ENCODE data around the gene GTF3A. TPM values are rescaled to one million over a fixed set of nuclear protein-coding genes. Genes with fewer than 3 reads are reported as not detected.

Gene GTF3A
- total and polyA plus RNA-seq, 9 of the 15 experiments (the other 6 are each of a cell fraction or from before 2014, with no cell fraction given) = 47.5 to 303 (median 174) TPM

- TF ChIP-seq USF1 (CRISPR knock-in tag; IDR thresholded peaks at IDR 0.05) (no peak), TCFL5 (CRISPR knock-in tag; conservative IDR thresholded peaks at IDR 0.05) (no peak), ZBED1 (IDR thresholded peaks at IDR 0.05) (no peak), JUND (IDR thresholded peaks at IDR 0.05; ENCODE audit: borderline replicate concordance, low read depth, low read length) (0 out of 2 replicates have a peak, but pooled peaks have one; percentile 4), JUND (tag; IDR thresholded peaks at IDR 0.05; ENCODE audit: borderline replicate concordance, low read depth, low read length) (no peak), ZNF408 (CRISPR knock-in tag; IDR thresholded peaks at IDR 0.05; ENCODE audit: low read depth) (no peak), REST (IDR thresholded peaks at IDR 0.05; ENCODE audit: borderline replicate concordance) (peak; percentile 42; the same call in 1 of the 2 replicates), REST (CRISPR knock-in tag; IDR thresholded peaks at IDR 0.05; ENCODE audit: low read depth) (no peak), DLX4 (CRISPR knock-in tag; IDR thresholded peaks at IDR 0.05) (no peak), STAG1 (CRISPR knock-in tag; IDR thresholded peaks at IDR 0.05; ENCODE audit: borderline replicate concordance) (peak; percentile 27; the same call in 1 of the 2 replicates), SMC3 (conservative IDR thresholded peaks at IDR 0.05; ENCODE audit: insufficient read depth, low read depth, low read length) (peak; percentile 72), ILK (tag; IDR thresholded peaks at IDR 0.05; ENCODE audit: borderline replicate concordance, low read depth) (no peak), ZKSCAN8 (CRISPR knock-in tag; IDR thresholded peaks at IDR 0.05) (no peak), HDAC6 (IDR thresholded peaks at IDR 0.05; ENCODE audit: low read depth, low read length) (no peak), GMEB1 (CRISPR knock-in tag; IDR thresholded peaks at IDR 0.05) (no peak), BDP1 (IDR thresholded peaks at IDR 0.05; ENCODE audit: insufficient read depth, insufficient read length) (no peak), POLR2H (tag; IDR thresholded peaks at IDR 0.05; ENCODE audit: low read depth) (no peak)
Observed at GRCh38 chr13:27374650-27375049, 49.8 kb upstream of the GTF3A start (continued).

All from K562 (cell line).